ACHN (cell line): ENCODE data around the gene PIEZO2.
"Not testable (repeated sequence)": the region's sequence is repeated elsewhere in the genome, so short reads cannot be mapped to it uniquely, and the experiment has no call there.

ENCODE experiments used
- DNase-seq: peaks from one replicate; pipeline ENCODE4 v3.0.0-alpha.2; 2015
- in situ Hi-C: cut with HindIII; loops from 2 replicates; pipeline ENCODE4 v1.10.0; 2017; ENCODE audit warnings: low sequenced_read_pairs, low pct_ligation_motif_present, low pct_unique_long_range_greater_than_20kb

PIEZO2 gene

GRCh38 chr18:11149441-11150270 is at the start of gene PIEZO2:
Gene PIEZO2, minus strand, starts transcription at chr18:11149569. Its CDS starts 981 bp downstream, at chr18:11148588.
- no peak for DNase-seq
- in situ Hi-C loops, result no loop called here

GRCh38 chr18:11183637-11184036 is 34.3 kb upstream of the PIEZO2 start:
- in situ Hi-C loops, result no loop called here
- no peak for DNase-seq

GRCh38 chr18:11181629-11182028 is 32.3 kb upstream of the PIEZO2 start:
- in situ Hi-C loops, DNase-seq: not testable (repeated sequence)

GRCh38 chr18:11179959-11180519 is 30.7 kb upstream of the PIEZO2 start:
- in situ Hi-C loops, result no loop called here
- no peak for DNase-seq

- no peak for DNase-seq
- in situ Hi-C loops, result no loop called here
Observed at GRCh38 chr18:11178951-11179549, 29.7 kb upstream of the PIEZO2 start.

GRCh38 chr18:11177382-11177781 is 28.0 kb upstream of the PIEZO2 start:
- in situ Hi-C loops, result no loop called here
- DNase-seq, result no peak

GRCh38 chr18:11176481-11176881 is 27.1 kb upstream of the PIEZO2 start:
- DNase-seq, result no peak

GRCh38 chr18:11175266-11175979 is 26.1 kb upstream of the PIEZO2 start:
- DNase-seq, result no peak
- in situ Hi-C loops, result no loop called here

More at GRCh38 chr18:11176481-11176881, 27.1 kb upstream of the PIEZO2 start:
- in situ Hi-C loops, result no loop called here

- DNase-seq, in situ Hi-C loops: not testable (repeated sequence)
Observed at GRCh38 chr18:11174179-11174578, 24.8 kb upstream of the PIEZO2 start.

- in situ Hi-C loops, result no loop called here
- DNase-seq, result no peak
Observed at GRCh38 chr18:11167778-11168177, 18.4 kb upstream of the PIEZO2 start.

GRCh38 chr18:11165952-11166351 is 16.6 kb upstream of the PIEZO2 start:
- in situ Hi-C loops, result no loop called here
- no peak for DNase-seq

- in situ Hi-C loops, result no loop called here
- DNase-seq, result no peak
Observed at GRCh38 chr18:11165138-11165537, 15.8 kb upstream of the PIEZO2 start.

- no peak for DNase-seq
- in situ Hi-C loops, result no loop called here
Observed at GRCh38 chr18:11163665-11164064, 14.3 kb upstream of the PIEZO2 start.

- in situ Hi-C loops, result no loop called here
- no peak for DNase-seq
Observed at GRCh38 chr18:11162889-11163288, 13.5 kb upstream of the PIEZO2 start.

- in situ Hi-C loops, result no loop called here
- DNase-seq, result no peak
Observed at GRCh38 chr18:11162462-11162861, 13.1 kb upstream of the PIEZO2 start.

GRCh38 chr18:11160313-11160712 is 10.9 kb upstream of the PIEZO2 start:
- DNase-seq, result no peak
- in situ Hi-C loops, result no loop called here

- in situ Hi-C loops, result no loop called here
- DNase-seq, result no peak
Observed at GRCh38 chr18:11159844-11160243, 10.5 kb upstream of the PIEZO2 start.

GRCh38 chr18:11156978-11157377 is 7.6 kb upstream of the PIEZO2 start:
- no peak for DNase-seq
- in situ Hi-C loops, result no loop called here
